Activated T-helper 1 cell treated with anti-CD3 and anti-CD28 coated beads, Interleukin-12 subunit alpha, Interleukin-12 subunit beta, Interleukin-2, Interleukin-4 antibody, amounts not matched to agents 30 ng/mL and 10 ng/mL and 1 ng/mL, durations not matched to agents 14 hours and 24 hours and 36 hours (primary cell): ENCODE results near the gene KIAA0513. TPM values are rescaled to one million over a fixed set of nuclear protein-coding genes. Genes with fewer than 3 reads are reported as not detected.

Experiments used
- DNase-seq: peaks from one replicate; pipeline ENCODE4 v3.0.0; 2021; ENCODE audit warnings: low spot score
- H3K27ac Mint-ChIP-seq: one replicate; pipeline ENCODE4 v1.8.0; 2021; ENCODE audit warnings: mild to moderate bottlenecking, mixed read lengths
- H3K27me3 Mint-ChIP-seq: one replicate; pipeline ENCODE4 v1.8.0; 2022; ENCODE audit warnings: mild to moderate bottlenecking, moderate library complexity, mixed read lengths; ENCODE audit not compliant: insufficient read depth
- H3K36me3 Mint-ChIP-seq: one replicate; pipeline ENCODE4 v1.8.0; 2021; ENCODE audit warnings: low read depth, mixed read lengths
- H3K4me1 Mint-ChIP-seq: one replicate; pipeline ENCODE4 v1.8.0; 2021; ENCODE audit warnings: low read depth, mixed read lengths
- H3K4me3 Mint-ChIP-seq: one replicate; pipeline ENCODE4 v1.8.0; 2021; ENCODE audit warnings: mild to moderate bottlenecking, moderate library complexity, mixed read lengths
- H3K9me3 Mint-ChIP-seq: one replicate; pipeline ENCODE4 v1.8.0; 2021; ENCODE audit warnings: mixed read lengths
- intact Hi-C: fragments of 100-400 bp; cut with micrococcal nuclease; formaldehyde crosslinking; loops from one replicate; pipeline ENCODE4 v1.15.1; 2024
- total RNA-seq: library from RNA; stranded (reverse); gene quantifications from 2 replicates; pipeline ENCODE4 v1.2.3, GENCODE V29; 2022

Gene KIAA0513
- total RNA-seq, 1 donor from 2014 or later = 12.9 TPM

- H3K9me3 Mint-ChIP-seq = no peaks in the 10 kb centered on the region
- intact Hi-C loops = no loop called here
- H3K4me3 Mint-ChIP-seq = no peak overlapping the region
- H3K4me1 Mint-ChIP-seq = peaks cover 7% of the 10 kb centered on the region
- H3K27me3 Mint-ChIP-seq = no peaks in the 10 kb centered on the region
- H3K27ac Mint-ChIP-seq = no peak overlapping the region
- no peak for DNase-seq
- no peaks in the 10 kb centered on the region for H3K36me3 Mint-ChIP-seq
These were observed 61.1 kb downstream of the KIAA0513 start for GRCh38 chr16:85088570-85089199.

GRCh38 chr16:85089525-85089924 lies 61.9 kb downstream of the KIAA0513 start:
- no peak overlapping the region for H3K27ac Mint-ChIP-seq
- intact Hi-C loops = no loop called here
- no peak overlapping the region for H3K4me3 Mint-ChIP-seq
- no peak for DNase-seq
- no peaks in the 10 kb centered on the region for H3K36me3 Mint-ChIP-seq
- peaks cover 7% of the 10 kb centered on the region for H3K4me1 Mint-ChIP-seq
- no peaks in the 10 kb centered on the region for H3K9me3 Mint-ChIP-seq
- H3K27me3 Mint-ChIP-seq = no peaks in the 10 kb centered on the region

GRCh38 chr16:85090181-85090580 lies 62.6 kb downstream of the KIAA0513 start:
- no peak for DNase-seq
- H3K9me3 Mint-ChIP-seq = no peaks in the 10 kb centered on the region
- intact Hi-C loops = no loop called here
- H3K36me3 Mint-ChIP-seq = no peaks in the 10 kb centered on the region
- H3K4me1 Mint-ChIP-seq = peaks cover 7% of the 10 kb centered on the region
- H3K27ac Mint-ChIP-seq = no peak overlapping the region
- no peaks in the 10 kb centered on the region for H3K27me3 Mint-ChIP-seq
- H3K4me3 Mint-ChIP-seq = no peak overlapping the region

GRCh38 chr16:85090873-85091521 lies 63.4 kb downstream of the KIAA0513 start:
- Mint-ChIP-seq H3K36me3 (no peaks in the 10 kb centered on the region), H3K9me3 (no peaks in the 10 kb centered on the region), H3K4me3 (no peak overlapping the region), H3K27ac (no peak overlapping the region), H3K4me1 (peaks cover 7% of the 10 kb centered on the region), H3K27me3 (no peaks in the 10 kb centered on the region)
- intact Hi-C loops = no loop called here
- no peak for DNase-seq

GRCh38 chr16:85091522-85091910 lies 63.9 kb downstream of the KIAA0513 start:
- H3K4me3 Mint-ChIP-seq = no peak overlapping the region
- intact Hi-C loops = no loop called here
- peaks cover 2% of the 10 kb centered on the region for H3K27me3 Mint-ChIP-seq
- H3K27ac Mint-ChIP-seq = no peak overlapping the region
- H3K4me1 Mint-ChIP-seq = peaks cover 6% of the 10 kb centered on the region
- no peak for DNase-seq
- H3K36me3 Mint-ChIP-seq = no peaks in the 10 kb centered on the region
- H3K9me3 Mint-ChIP-seq = no peaks in the 10 kb centered on the region

- no peaks in the 10 kb centered on the region for H3K36me3 Mint-ChIP-seq
- H3K9me3 Mint-ChIP-seq = no peaks in the 10 kb centered on the region
- no peak overlapping the region for H3K27ac Mint-ChIP-seq
- H3K4me3 Mint-ChIP-seq = no peak overlapping the region
- intact Hi-C loops = no loop called here
- no peak for DNase-seq
- H3K27me3 Mint-ChIP-seq = peaks cover 3% of the 10 kb centered on the region
- H3K4me1 Mint-ChIP-seq = no peaks in the 10 kb centered on the region
These were observed 64.7 kb downstream of the KIAA0513 start for GRCh38 chr16:85092309-85092708.

- Mint-ChIP-seq H3K36me3 (no peaks in the 10 kb centered on the region), H3K9me3 (no peaks in the 10 kb centered on the region), H3K4me1 (no peaks in the 10 kb centered on the region), H3K27me3 (peaks cover 3% of the 10 kb centered on the region), H3K4me3 (no peak overlapping the region), H3K27ac (no peak overlapping the region)
- DNase-seq = no peak
- intact Hi-C loops = no loop called here
These were observed 65.3 kb downstream of the KIAA0513 start for GRCh38 chr16:85092851-85093250.

- Mint-ChIP-seq H3K27ac (no peak overlapping the region), H3K27me3 (peaks cover 3% of the 10 kb centered on the region), H3K4me3 (no peak overlapping the region), H3K4me1 (no peaks in the 10 kb centered on the region), H3K36me3 (no peaks in the 10 kb centered on the region), H3K9me3 (no peaks in the 10 kb centered on the region)
- intact Hi-C loops = no loop called here
- no peak for DNase-seq
These were observed 66.1 kb downstream of the KIAA0513 start for GRCh38 chr16:85093705-85094104.

- no peaks in the 10 kb centered on the region for H3K9me3 Mint-ChIP-seq
- DNase-seq = no peak
- H3K4me1 Mint-ChIP-seq = no peaks in the 10 kb centered on the region
- H3K27me3 Mint-ChIP-seq = peaks cover 3% of the 10 kb centered on the region
- H3K4me3 Mint-ChIP-seq = no peak overlapping the region
- intact Hi-C loops = no loop called here
- no peaks in the 10 kb centered on the region for H3K36me3 Mint-ChIP-seq
- H3K27ac Mint-ChIP-seq = no peak overlapping the region
These were observed 66.7 kb downstream of the KIAA0513 start for GRCh38 chr16:85094176-85094805.

GRCh38 chr16:85094812-85095211 lies 67.2 kb downstream of the KIAA0513 start:
- H3K9me3 Mint-ChIP-seq = no peaks in the 10 kb centered on the region
- intact Hi-C loops = no loop called here
- no peak overlapping the region for H3K4me3 Mint-ChIP-seq
- H3K36me3 Mint-ChIP-seq = no peaks in the 10 kb centered on the region
- DNase-seq = no peak
- no peaks in the 10 kb centered on the region for H3K4me1 Mint-ChIP-seq
- H3K27me3 Mint-ChIP-seq = peaks cover 3% of the 10 kb centered on the region
- H3K27ac Mint-ChIP-seq = no peak overlapping the region

- Mint-ChIP-seq H3K27ac (no peak overlapping the region), H3K9me3 (no peaks in the 10 kb centered on the region), H3K27me3 (peaks cover 3% of the 10 kb centered on the region), H3K4me1 (no peaks in the 10 kb centered on the region), H3K36me3 (no peaks in the 10 kb centered on the region), H3K4me3 (no peak overlapping the region)
- intact Hi-C loops = no loop called here
- DNase-seq = no peak
These were observed 69.3 kb downstream of the KIAA0513 start for GRCh38 chr16:85096921-85097320.

- DNase-seq = no peak
- intact Hi-C loops = no loop called here
- peaks cover 3% of the 10 kb centered on the region for H3K27me3 Mint-ChIP-seq
- no peak overlapping the region for H3K4me3 Mint-ChIP-seq
- no peak overlapping the region for H3K27ac Mint-ChIP-seq
- H3K36me3 Mint-ChIP-seq = no peaks in the 10 kb centered on the region
- H3K9me3 Mint-ChIP-seq = no peaks in the 10 kb centered on the region
- peaks cover 3% of the 10 kb centered on the region for H3K4me1 Mint-ChIP-seq
These were observed 71.0 kb downstream of the KIAA0513 start for GRCh38 chr16:85098565-85098964.

GRCh38 chr16:85100265-85100664 lies 72.7 kb downstream of the KIAA0513 start:
- Mint-ChIP-seq H3K36me3 (no peaks in the 10 kb centered on the region), H3K9me3 (no peaks in the 10 kb centered on the region), H3K4me1 (peaks cover 16% of the 10 kb centered on the region), H3K4me3 (no peak overlapping the region), H3K27me3 (peaks cover 3% of the 10 kb centered on the region), H3K27ac (no peak overlapping the region)
- intact Hi-C loops = no loop called here
- DNase-seq = no peak
